Omental fat pad (tissue), 4 donors: Measurements from ENCODE around the gene OR1J4. TPM values are rescaled to one million over a fixed set of nuclear protein-coding genes. Genes with fewer than 3 reads are reported as not detected.

Source experiments
- ATAC-seq: fragments of 150-250 bp; one replicate; pipeline ENCODE4 v1.9.1; 2016; ENCODE audit warnings: mild to moderate bottlenecking, moderate library complexity; ENCODE audit not compliant: low FRiP score
- DNase-seq: peaks from one replicate; pipeline ENCODE4 v3.0.0-alpha.2; 2019; ENCODE audit warnings: low spot score
- total RNA-seq, 4 donors: library from RNA; depleted of rRNA; stranded (reverse); fragments of >200 nt; gene quantifications; one replicate each; pipeline ENCODE4 v1.1.0, GENCODE V29; 2016
- TF ChIP-seq, protein P1 (sequence below), 3 donors: fragments of 450-650 bp; IDR thresholded peaks; one replicate each; pipeline ENCODE4 v1.5.1; 2016 to 2017; ENCODE audit warnings: antibody characterized with exemption in 3 of 3, mild to moderate bottlenecking in 3 of 3, moderate library complexity in 2 of 3

The OR1J4 gene, protein sequence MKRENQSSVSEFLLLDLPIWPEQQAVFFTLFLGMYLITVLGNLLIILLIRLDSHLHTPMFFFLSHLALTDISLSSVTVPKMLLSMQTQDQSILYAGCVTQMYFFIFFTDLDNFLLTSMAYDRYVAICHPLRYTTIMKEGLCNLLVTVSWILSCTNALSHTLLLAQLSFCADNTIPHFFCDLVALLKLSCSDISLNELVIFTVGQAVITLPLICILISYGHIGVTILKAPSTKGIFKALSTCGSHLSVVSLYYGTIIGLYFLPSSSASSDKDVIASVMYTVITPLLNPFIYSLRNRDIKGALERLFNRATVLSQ
- not detected for total RNA-seq

DNA sequence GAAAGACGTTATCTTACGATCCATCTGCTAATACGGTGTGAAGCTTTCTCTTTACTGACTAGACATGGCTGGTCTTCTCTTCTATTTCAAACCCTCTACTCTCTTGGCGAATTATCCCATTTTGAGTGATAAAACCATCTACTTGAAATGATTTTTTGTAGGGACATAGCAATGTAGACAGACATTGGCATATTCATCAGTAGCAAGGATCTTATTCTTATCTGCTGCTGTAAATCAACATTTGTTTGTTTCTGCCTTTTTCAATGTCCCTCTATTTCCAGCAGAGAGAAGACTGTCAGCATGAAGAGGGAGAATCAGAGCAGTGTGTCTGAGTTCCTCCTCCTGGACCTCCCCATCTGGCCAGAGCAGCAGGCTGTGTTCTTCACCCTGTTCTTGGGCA is at the start of gene OR1J4:
TSS of gene OR1J4 (plus strand) at position 301 of the 400 bp plus-strand sequence. CDS start at position 301, 0 bp downstream.
- TF ChIP-seq, protein P1, sequence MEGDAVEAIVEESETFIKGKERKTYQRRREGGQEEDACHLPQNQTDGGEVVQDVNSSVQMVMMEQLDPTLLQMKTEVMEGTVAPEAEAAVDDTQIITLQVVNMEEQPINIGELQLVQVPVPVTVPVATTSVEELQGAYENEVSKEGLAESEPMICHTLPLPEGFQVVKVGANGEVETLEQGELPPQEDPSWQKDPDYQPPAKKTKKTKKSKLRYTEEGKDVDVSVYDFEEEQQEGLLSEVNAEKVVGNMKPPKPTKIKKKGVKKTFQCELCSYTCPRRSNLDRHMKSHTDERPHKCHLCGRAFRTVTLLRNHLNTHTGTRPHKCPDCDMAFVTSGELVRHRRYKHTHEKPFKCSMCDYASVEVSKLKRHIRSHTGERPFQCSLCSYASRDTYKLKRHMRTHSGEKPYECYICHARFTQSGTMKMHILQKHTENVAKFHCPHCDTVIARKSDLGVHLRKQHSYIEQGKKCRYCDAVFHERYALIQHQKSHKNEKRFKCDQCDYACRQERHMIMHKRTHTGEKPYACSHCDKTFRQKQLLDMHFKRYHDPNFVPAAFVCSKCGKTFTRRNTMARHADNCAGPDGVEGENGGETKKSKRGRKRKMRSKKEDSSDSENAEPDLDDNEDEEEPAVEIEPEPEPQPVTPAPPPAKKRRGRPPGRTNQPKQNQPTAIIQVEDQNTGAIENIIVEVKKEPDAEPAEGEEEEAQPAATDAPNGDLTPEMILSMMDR (IDR thresholded peaks at IDR 0.05), result no peak
- ATAC-seq (no peak), DNase-seq (no peak)

DNA sequence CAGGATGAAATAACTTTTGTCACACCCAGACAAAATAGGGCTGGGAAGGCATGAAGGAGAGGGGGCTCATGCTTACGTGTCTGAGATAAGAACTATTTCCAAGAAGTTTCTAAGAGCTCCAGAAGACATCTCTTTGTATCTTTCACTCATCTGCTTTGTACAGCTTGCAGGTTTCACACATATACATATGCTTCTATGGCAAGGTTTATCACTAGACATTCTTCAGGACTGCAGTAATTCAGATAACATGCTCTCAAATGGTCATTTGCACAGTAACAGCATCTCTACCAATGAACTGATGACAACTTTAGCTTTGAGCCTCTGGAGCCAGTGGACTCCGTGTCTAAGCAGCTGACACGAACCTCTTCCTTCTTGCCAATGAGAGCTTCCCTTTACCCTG is 44.4 kb upstream of the OR1J4 start:
- TF ChIP-seq, protein P1 (IDR thresholded peaks at IDR 0.05), result no peak

DNA sequence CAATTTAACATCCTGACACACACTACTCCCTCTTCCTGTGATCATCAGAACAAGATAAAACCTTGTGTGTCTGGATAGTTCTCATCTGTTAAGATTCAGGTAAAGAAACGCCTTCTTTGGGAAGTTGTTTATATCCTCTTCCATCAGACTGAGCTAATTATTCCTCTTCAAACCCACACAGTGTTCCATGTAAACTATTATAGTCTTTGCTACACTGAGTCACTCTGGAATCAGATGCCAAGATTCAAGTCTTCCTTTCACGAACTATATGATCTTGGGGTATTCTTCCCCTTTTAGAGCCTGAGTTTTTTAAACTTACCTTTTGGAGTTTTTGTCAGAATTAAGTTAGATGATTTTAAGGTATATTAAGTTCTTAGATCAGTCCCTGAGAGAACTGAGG is 43.2 kb upstream of the OR1J4 start:
- DNase-seq, result no peak
- no peak for ATAC-seq
- TF ChIP-seq, protein P1 (IDR thresholded peaks at IDR 0.05), result no peak

More for the DNA sequence above, 44.4 kb upstream of the OR1J4 start:
- DNase-seq (no peak), ATAC-seq (no peak)

DNA sequence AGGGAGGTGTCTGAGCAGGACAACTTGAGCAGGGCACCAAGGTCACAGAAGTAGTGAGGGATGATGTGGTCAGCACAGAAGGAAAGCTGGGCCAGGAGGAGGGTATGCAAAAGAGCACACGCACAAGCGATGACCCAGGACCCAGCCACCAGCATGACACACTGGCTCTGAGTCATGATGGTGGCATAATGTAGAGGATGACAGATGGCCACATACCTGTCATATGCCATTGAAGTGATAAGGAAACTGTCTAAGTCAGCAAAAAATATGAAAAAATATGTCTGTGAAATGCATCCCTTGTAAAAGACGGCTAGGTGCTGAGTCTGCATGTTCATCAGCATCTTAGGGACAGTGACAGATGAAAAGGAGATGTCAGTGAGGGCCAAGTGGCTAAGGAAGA is 41.6 kb upstream of the OR1J4 start:
- ATAC-seq (no peak), DNase-seq (no peak)
- TF ChIP-seq, protein P1 (IDR thresholded peaks at IDR 0.05), result no peak

DNA sequence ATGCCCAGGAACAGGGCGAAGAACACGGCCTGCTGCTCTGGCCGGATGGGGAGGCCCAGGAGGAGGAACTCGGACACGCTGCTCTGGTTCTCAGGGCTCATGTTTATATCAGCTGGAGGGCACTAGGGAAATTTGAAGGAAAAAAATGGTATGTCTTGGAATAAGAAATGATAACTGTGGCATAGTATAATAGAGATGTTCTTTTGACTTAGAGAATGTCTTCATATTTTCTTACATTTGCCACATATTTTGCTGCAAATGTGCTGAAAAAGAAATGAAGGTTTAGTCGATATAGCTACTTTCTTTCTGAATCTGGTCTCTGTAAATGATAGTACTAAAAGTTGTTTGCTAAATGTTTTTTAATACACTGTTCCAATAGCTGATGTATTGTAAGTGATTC is 41.1 kb upstream of the OR1J4 start, which contains the start of gene OR1J1:
TSS of gene OR1J1 (minus strand) at position 101 of the 400 bp plus-strand sequence. CDS start at position 101, 0 bp downstream.
- DNase-seq (no peak), ATAC-seq (no peak)
- TF ChIP-seq, protein P1 (IDR thresholded peaks at IDR 0.05), result no peak

DNA sequence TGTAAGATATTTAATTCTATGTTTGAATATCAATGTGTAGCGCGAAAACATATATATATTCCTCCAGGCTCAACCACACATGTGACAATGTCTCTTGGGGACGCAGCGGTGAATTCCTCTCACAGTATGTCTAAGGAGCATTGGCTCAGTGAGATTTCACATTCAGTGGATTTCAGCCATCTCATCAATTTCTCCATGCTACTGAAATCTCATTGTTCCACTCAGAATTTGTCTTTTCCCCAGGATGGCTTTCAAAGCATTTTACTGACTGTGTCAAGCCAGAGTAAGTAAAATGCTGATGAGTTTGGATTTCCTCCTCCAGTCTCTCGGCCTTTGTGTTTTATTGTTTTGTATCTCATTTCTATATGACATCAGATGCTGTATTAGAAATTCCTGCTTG is 39.9 kb upstream of the OR1J4 start:
- TF ChIP-seq, protein P1 (IDR thresholded peaks at IDR 0.05), result no peak
- ATAC-seq, result no peak
- DNase-seq, result no peak

DNA sequence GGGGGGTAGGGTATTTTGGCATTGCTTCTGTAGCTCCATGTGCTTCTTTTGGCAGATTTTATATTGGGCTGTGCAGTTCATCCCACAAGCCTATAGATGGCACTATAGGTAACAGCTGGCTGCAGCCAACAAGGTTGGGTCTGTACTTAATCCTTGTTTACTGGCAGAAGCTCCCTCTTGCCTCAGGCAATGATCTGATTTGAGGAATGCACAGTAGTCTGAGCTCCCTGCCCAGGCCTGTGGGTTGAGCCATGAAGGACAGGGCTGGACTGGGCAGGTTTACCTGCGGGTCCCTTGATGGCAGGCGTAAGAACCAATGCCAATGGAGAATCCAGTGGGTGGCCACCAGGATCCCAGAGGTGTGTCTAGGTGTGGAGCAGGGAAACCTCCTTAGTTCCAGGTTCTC is 20.1 kb upstream of the OR1J4 start:
- ATAC-seq (no peak), DNase-seq (no peak)
- TF ChIP-seq, protein P1 (IDR thresholded peaks at IDR 0.05), result no peak
